D721Med (cell line): ENCODE results near the gene FASN.

Source experiments
- DNase-seq: peaks from one replicate; pipeline ENCODE4 v3.0.0; 2011; ENCODE audit warnings: low spot score; ENCODE audit not compliant: insufficient read length
- FAIRE-seq: peaks from 2 replicates; lab custom pipeline; 2011; peaks lifted over from hg19 to GRCh38; lab: Jason Lieb, UNC
- TF ChIP-seq, protein P1 (sequence below): IDR thresholded peaks from 2 replicates; pipeline ENCODE4 v1.5.1; 2012; ENCODE audit warnings: mild to moderate bottlenecking, control low read depth; ENCODE audit not compliant: insufficient read depth; ENCODE audit errors: missing control alignments

The FASN gene

DNA sequence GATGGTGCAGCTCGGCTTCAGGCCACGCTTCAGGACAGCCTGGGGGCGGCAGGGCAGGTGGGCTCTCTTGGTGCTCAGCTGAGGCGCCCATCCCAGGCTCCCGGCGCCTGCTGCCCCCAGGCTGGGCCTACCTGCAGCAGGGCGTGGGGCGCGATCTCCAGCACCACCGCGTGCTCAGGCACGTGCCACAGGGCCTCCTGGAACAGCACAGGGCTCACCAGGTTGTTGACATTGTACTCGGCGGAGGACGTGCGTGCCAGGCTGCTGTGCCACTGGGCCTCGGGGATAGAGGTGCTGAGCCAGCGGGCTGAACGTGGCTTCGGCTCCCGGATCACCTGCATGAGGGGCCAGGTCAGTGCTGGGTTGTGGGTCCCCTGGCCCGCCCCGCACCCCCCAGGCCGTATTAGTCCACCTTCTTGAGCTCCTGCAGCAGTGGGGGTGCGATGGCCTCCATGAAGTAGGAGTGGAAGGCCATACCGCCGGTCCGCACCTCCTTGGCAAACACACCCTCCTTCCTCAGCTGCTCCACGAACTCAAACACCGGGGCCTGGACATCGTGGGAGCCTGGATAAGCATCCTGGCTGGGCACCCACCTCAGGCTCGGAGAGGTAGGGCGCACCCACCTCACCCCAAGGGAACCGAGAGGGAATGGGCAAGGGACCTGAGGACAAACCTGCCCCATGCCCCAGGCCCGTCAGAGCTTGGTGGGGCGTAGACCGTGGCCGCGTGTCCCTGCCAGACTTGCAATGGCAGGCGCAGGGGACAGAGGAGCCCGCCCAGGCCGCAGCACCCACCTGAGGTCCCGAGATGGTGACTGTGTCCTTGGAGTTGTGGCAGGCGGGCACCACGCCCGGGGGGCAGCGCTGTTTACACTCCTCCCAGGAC, 9.0 kb downstream of the FASN start:
- TF ChIP-seq, protein P1, sequence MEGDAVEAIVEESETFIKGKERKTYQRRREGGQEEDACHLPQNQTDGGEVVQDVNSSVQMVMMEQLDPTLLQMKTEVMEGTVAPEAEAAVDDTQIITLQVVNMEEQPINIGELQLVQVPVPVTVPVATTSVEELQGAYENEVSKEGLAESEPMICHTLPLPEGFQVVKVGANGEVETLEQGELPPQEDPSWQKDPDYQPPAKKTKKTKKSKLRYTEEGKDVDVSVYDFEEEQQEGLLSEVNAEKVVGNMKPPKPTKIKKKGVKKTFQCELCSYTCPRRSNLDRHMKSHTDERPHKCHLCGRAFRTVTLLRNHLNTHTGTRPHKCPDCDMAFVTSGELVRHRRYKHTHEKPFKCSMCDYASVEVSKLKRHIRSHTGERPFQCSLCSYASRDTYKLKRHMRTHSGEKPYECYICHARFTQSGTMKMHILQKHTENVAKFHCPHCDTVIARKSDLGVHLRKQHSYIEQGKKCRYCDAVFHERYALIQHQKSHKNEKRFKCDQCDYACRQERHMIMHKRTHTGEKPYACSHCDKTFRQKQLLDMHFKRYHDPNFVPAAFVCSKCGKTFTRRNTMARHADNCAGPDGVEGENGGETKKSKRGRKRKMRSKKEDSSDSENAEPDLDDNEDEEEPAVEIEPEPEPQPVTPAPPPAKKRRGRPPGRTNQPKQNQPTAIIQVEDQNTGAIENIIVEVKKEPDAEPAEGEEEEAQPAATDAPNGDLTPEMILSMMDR, result no peak
- DNase-seq, result no peak
- FAIRE-seq, result no peak

DNA sequence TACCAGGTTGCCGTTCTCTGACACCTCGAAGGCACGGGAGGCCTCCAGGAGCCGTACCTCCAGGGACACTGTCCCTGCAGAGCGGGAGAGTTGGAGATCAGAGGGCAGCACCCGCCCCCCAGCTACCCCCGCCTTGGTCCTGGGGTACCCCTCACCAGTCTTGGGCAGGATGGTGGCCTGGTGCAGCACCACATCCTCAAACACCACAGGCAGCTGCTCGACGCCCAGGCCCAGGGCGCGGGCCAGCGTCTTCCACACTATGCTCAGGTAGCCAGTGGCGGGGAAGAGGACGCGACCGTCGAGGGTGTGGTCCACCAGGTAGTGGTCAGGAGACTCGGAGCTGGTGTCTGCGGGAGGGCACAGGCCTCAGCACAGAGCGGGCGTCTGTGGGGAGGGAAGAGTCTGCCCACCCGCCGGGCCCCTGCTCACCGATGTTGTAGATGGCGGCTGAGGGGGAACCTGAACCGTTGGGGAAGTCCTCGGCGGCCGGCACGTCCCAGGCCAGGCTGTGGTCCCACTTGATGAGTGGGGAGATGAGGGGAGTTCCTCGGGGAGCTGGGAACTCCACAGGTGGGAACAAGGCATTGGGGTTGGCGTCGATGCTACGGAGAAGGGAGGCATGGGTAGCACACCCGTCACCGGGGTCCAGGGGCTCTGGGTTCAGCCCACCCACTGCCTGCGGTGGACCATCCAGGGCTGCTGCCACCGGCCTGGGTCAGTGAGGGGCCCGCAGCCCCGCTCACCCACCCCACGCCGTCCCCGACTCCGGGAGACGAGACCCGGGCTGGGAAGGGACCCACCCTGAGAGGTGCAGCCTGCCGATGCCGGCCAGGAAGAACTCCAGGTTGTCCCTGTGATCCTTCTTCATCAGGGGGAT, 9.8 kb downstream of the FASN start:
- TF ChIP-seq, protein P1, result no peak
- DNase-seq (no peak), FAIRE-seq (no peak)

DNA sequence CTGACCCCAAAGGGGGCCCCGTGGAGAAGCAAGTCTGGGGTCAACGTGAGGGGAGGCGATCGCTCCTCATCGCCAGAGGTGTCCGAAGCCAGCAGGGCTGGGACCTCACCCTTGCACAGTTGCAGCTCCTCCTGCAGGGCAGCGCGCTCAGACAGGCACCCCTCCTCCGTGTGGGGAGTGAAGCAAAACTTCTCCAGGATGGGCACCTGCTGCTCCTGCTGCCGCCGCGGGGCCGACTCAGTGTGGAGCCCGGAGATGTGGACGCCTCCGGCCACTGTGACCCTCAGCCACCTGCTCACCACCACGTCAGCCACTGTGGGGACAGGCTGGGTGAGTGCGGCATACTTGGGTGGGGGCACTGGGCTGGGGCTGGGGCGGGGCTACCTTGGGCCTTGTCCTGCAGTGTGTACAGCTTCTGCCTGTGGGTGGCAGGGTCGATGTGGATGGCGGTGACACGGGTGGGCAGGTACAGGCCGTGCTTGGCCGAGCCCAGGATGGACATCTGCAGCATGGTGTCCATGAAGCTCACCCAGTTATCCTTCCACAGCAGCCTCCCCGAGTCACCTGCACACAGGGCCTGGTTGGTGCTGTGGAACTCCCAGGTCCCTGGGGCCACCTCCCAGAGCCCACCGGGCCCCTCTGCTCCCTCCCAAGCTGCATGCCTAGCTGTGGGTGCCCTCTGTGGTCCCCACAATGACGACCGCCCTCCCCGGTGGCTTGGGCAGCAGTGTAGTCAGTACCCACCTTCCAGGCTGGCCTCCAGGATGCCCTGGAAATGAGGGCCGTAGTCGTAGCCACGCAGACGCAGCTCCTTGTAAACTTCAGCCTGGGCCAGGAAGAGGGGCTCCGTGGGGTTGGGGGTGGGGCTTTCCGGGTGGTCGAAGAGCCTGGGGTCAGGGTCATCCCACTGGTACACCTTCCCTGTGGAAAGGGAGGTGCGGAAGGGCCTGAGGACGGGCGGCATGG, 10.8 kb downstream of the FASN start:
- FAIRE-seq (no peak), DNase-seq (no peak)
- TF ChIP-seq, protein P1, result no peak

DNA sequence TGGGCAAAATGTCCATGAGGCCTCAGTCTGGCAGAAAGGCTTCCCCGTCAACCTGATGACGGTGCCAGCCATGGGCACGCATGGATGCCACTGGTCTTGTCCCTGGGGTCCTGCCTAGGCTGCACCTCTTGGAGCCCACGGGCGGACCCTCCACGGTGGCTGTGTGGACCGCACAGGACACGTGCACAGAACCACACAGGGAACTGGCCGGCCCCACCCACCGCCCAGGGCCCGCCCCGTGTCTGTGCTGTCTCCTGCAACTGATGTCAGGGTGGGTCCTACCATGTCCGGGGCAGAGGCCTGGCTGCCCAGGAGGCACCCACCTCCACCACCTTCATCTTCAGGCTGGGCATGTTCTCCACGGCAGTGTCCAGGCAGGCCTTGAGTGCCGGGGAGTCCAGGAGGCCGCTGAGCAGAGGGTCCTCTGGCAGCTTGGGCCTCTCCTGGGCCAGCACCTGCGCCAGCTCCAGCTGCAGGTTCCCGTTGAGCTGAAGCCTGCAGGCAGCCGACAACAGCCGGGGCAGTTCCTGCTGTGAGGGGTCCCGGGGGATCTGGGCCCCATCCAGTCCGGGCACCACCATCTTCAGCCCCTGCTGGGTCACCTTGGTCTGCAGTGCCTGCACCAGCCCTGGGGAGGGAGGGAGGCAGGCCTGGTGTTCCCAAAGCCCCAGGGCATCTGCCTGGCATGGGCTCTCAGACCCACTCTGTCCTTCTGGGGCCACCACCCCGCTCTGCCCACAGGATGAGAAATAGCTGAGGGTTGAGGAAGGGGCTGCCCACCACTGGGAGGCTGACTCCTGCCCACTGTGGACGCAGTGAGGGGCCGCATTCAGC, 11.9 kb downstream of the FASN start:
- DNase-seq (no peak), FAIRE-seq (no peak)
- TF ChIP-seq, protein P1, result no peak

DNA sequence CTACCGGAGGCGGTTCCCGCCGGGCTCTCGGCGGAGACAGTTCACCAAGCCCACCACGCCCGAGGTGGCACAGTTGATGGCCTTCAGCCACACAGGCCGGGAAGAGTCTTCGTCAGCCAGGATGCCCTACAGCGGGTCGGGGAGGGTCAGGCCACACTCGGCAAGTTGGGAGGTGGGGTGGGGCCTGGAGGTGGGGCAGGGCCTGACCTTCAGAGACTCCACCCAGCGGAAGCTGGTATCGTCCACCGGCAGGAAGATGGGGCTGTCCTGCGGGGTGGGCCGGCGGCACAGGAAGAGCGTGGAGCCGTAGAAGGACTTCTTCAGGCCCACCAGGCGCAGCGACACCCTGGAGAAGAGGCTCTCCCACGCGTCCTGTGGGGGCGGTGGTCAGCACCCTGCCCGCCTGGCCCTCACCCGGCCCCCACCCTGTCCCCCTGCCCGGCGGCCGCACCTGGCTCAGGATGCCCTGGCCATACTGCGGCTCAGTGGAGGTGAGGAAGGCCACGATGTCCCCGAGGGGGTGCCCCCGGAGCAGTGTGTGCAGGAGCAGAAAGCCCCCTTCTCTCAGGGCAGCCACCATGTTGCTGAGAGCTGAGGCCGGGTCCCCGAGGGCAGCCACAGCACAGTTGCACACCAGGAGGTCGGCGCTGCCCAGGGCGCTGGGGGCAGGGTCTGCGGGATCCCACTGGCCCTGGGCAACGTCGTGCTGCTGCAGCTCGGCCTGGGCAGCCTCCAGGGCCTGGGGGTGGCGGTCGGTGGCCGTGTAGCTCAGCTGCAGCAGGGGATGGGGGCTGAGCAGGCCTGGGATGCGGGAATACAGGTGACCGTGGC, 12.8 kb downstream of the FASN start:
- FAIRE-seq (no peak), DNase-seq (no peak)
- TF ChIP-seq, protein P1, result no peak
